ENCODE data around the gene USP48. TPM values are rescaled to one million over a fixed set of nuclear protein-coding genes. Genes with fewer than 3 reads are reported as not detected.
A peak's percentile ranks its signal among the peaks of the same experiment; 100 is the strongest.

The USP48 gene
- total and polyA plus RNA-seq, 2 of the 8 experiments (the other 6 are each of a cell fraction or from before 2014, with no cell fraction given), result 12.8 to 83.5 TPM

DNA sequence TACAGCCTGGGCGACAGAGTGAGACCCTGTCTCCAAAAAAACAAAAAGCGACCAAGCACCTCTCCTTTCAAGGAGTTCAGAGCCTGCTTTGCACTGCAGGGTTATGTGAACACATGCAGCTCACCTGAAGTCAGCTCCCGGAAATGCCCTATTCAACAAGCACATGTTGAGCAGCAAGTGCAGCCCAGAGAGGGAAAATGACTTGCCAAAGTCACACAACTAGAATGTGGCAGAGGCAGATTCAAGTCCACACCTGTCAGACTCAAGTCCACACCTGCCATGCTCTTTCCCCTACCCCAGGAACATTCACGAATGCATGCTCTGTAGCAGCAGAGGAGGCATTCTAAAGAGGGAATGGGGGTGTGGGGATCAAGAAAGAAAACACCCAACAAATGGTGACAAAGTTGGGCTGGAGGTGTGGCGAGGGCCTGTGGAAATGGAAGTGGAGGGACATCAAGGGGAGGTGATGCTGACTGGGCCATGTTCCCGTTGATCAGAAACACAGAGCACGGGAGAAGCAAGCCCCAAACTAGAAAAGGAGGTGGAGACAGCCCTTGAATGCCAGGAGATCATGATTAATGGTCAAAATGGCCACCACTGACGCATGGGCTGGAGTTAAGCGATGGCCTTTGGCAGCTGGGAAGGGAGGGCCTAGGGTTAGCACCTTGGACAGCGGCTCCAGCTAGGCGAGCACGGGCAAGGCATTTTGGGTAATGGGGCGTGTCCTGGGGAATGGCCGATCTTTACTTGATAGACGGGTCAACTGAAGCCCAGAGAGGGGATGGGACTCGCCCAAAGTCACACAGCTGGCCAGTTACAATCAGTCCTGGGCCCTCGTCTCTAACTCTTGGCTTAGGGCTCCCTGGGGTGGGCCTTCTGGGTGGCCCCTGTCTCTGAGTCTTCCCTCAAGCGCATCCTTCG is 135.3 kb downstream of the USP48 start (continued):
- TF ChIP-seq CHD7 (IDR thresholded peaks at IDR 0.05; ENCODE audit: insufficient replicate concordance, low read length), result no peak
- TF ChIP-seq GABPA (IDR thresholded peaks at IDR 0.05; ENCODE audit: borderline replicate concordance, insufficient read depth, low read length), result no peak
- peak; percentile 80 for TF ChIP-seq SP1 (IDR thresholded peaks at IDR 0.05; ENCODE audit: low read depth, low read length)
- TF ChIP-seq, protein P1, sequence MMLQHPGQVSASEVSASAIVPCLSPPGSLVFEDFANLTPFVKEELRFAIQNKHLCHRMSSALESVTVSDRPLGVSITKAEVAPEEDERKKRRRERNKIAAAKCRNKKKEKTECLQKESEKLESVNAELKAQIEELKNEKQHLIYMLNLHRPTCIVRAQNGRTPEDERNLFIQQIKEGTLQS (IDR thresholded peaks at IDR 0.05; ENCODE audit: insufficient read depth, low read depth, low read length), result no peak
- no peak for TF ChIP-seq SRF (IDR thresholded peaks at IDR 0.05; ENCODE audit: low read depth, low read length)
- TF ChIP-seq ZNF274 (IDR thresholded peaks at IDR 0.05; ENCODE audit: borderline replicate concordance, extremely low read depth, low read length), result no peak
- TF ChIP-seq CBX8 (IDR thresholded peaks at IDR 0.05; ENCODE audit: borderline replicate concordance, low read depth, low read length), result no peak
- TF ChIP-seq RNF2 (IDR thresholded peaks at IDR 0.05; ENCODE audit: borderline replicate concordance, low read depth, low read length, missing control alignments, poor library complexity, severe bottlenecking), result no peak
